GM21360 (cell line): ENCODE results near the gene TRIM50.
A peak's percentile ranks its signal among the peaks of the same experiment; 100 is the strongest.
"Not testable (repeated sequence)": the region's sequence is repeated elsewhere in the genome, so short reads cannot be mapped to it uniquely, and the experiment has no call there.

Source experiments
- ATAC-seq: cut with Tn5 transposase; IDR thresholded peaks from one replicate; pipeline ENCODE4 v1.9.1; 2021; ENCODE audit warnings: mild to moderate bottlenecking, moderate library complexity; ENCODE audit not compliant: unreplicated experiment

TRIM50 gene

GRCh38 chr7:73316521-73316920 is 11.4 kb downstream of the TRIM50 start:
- ATAC-seq: no peak

GRCh38 chr7:73314271-73314670 is 13.6 kb downstream of the TRIM50 start:
- ATAC-seq: no peak

GRCh38 chr7:73313521-73313906 is 14.4 kb downstream of the TRIM50 start:
- ATAC-seq: no peak

- ATAC-seq: no peak
These were observed 14.9 kb downstream of the TRIM50 start for GRCh38 chr7:73312831-73313520.

- ATAC-seq: not testable (repeated sequence)
These were observed 16.5 kb downstream of the TRIM50 start for GRCh38 chr7:73311421-73311820.

GRCh38 chr7:73308665-73309214 is 19.1 kb downstream of the TRIM50 start, which contains the start of gene NSUN5:
Gene NSUN5, minus strand, starts transcription at chr7:73308826. Its CDS starts 36 bp downstream, at chr7:73308790.
- peak; percentile 69 for ATAC-seq

GRCh38 chr7:73308074-73308664 is 19.7 kb downstream of the TRIM50 start:
- peak; percentile 38 for ATAC-seq

- no peak for ATAC-seq
These were observed 20.4 kb downstream of the TRIM50 start for GRCh38 chr7:73307436-73307835.

GRCh38 chr7:73304612-73305387 is 23.1 kb downstream of the TRIM50 start:
- ATAC-seq: not testable (repeated sequence)

GRCh38 chr7:73304071-73304470 is 23.8 kb downstream of the TRIM50 start:
- no peak for ATAC-seq

GRCh38 chr7:73303546-73303945 is 24.3 kb downstream of the TRIM50 start:
- ATAC-seq: no peak

GRCh38 chr7:73302846-73303245 is 25.0 kb downstream of the TRIM50 start:
- ATAC-seq: not testable (repeated sequence)

GRCh38 chr7:73301108-73301507 is 26.8 kb downstream of the TRIM50 start:
- ATAC-seq: not testable (repeated sequence)

- not testable (repeated sequence) for ATAC-seq
These were observed 28.1 kb downstream of the TRIM50 start for GRCh38 chr7:73299812-73300211.

GRCh38 chr7:73297706-73298105 is 30.2 kb downstream of the TRIM50 start:
- ATAC-seq: not testable (repeated sequence)

- ATAC-seq: not testable (repeated sequence)
These were observed 30.6 kb downstream of the TRIM50 start for GRCh38 chr7:73297235-73297634.

GRCh38 chr7:73277210-73277609 is 50.7 kb downstream of the TRIM50 start:
- ATAC-seq: not testable (repeated sequence)

GRCh38 chr7:73267813-73268212 is 60.1 kb downstream of the TRIM50 start:
- ATAC-seq: not testable (repeated sequence)

GRCh38 chr7:73266719-73267368 is 61.0 kb downstream of the TRIM50 start:
- peak; percentile 87 for ATAC-seq
